GM18873 (cell line): ENCODE data around the gene ORC4.
"Not testable (repeated sequence)": the region's sequence is repeated elsewhere in the genome, so short reads cannot be mapped to it uniquely, and the experiment has no call there.

Experiments
- ATAC-seq: cut with Tn5 transposase; IDR thresholded peaks from one replicate; pipeline ENCODE4 v1.9.1; 2021; ENCODE audit warnings: mild to moderate bottlenecking, moderate library complexity, moderate number of reproducible peaks; ENCODE audit not compliant: unreplicated experiment, low FRiP score

ORC4 gene

DNA sequence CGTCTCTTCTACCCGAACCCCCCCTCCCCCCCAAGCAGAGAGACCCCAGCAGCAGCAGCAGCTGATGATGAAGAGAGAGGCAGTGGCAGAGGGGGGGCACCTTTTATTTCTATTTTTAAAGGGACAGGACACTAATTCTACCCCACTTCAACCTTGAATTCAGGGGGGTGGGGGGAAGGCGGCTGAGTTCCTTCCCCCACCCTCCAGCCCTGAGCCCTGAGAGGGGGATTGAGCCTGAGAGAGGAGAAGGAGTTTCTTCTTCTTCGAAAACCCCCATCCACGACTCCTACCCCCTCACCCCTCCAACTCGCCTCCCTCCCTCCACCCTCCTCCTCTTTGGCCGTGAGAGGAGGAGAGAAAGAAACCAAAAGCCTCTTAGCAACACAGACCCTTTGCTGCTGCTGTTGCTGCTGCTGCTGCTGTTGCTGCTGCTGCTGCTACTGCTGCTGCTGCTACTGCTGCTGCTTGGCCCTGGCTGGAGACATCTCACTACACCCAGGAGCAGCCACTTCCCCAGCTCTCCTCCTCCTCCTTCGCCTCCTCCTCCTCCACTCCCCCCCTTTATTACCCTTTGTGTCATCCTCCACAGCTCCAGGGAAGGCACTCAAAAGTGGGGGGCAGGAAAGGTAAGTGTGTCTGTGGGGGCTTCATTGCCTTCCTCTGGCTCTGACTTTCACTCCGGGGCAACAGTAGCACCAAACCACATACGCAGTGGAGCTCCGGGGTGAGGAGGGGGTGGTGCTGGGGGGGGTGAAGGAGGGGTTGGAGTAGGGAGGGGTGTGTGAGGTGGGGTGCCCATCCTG, 723 bp upstream of the ORC4 start, which contains the start of gene MBD5:
Gene MBD5, plus strand, starts transcription at position 33 of the 803 bp plus-strand sequence.
- ATAC-seq, result peak; percentile 33

GRCh38 chr2:148014616-148015015, 5.9 kb downstream of the ORC4 start:
- ATAC-seq, result no peak

DNA sequence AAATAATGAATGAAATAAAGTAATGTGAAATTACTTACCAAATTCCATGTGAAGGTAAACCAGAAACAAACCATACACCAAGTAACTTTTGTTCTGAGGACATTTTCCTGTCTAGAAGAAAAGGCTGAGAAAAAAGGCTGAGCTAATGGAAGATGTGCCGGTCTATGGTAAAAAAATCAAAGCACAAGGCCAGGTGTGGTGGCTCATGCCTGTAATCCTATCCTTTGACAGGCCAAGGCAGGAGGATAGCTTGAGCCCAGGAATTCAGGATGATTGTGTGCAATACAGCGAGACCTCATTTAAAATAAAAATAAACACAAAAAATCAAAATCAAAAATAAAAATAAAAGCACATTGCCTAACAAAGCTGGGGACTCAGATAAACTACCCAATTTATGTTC, 6.7 kb downstream of the ORC4 start:
- ATAC-seq, result no peak

DNA sequence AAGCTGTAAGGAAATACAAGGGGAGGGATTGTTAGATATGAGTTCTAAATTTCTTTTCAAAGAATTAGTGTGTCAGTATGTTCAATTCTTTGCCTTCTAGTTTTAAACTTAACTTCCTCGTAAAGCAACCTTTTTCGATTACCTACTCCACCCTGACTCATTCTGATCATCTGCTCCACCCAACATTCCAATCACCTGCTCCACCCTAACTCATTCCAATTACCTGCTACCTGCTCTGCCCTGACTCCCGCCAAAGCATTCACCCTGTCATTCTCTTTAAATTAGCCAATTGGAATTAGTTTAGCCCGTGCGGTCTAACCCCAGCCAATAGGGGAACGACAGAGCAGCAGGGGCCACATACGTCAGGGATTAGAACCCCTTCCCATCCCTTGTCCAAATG, 12.1 kb downstream of the ORC4 start:
- ATAC-seq, result not testable (repeated sequence)

- ATAC-seq, result no peak
Measured at GRCh38 chr2:148007219-148007900, 13.2 kb downstream of the ORC4 start.

DNA sequence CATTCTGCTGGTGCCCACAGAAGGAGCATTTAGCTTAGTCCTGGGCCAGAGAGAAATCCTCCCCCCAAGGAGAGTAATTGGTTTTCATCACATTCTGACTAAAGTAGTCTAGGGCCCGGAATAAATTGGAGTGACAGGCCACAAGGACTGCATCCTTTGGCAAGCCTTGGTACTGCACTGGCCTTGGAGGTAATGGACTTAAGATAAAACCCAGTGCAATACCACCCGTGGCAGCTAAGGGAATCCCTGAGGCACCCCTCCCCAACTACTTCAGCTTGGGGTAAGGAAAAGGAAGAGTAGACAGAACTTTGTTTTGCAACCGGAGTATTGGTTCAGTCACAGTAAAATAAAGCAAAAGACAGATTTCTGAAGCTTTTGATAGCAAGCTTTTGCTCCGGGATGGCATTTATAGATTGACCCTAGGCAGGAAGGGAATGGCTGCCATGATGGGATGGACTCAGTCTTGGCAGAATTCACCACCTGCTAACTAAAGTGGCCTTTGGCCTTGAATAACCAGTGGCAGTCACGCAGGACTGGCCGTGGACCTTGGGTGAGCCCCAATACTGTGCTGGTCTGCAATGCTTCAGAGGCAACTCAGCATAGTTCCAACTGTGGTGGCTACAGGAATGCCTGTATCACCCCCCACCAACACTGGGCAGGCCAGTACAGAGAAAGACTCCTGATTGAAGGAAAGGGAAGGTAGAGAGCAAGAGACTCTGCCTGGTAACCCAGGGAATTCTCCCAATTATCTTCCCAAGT, 14.1 kb downstream of the ORC4 start:
- no peak for ATAC-seq

DNA sequence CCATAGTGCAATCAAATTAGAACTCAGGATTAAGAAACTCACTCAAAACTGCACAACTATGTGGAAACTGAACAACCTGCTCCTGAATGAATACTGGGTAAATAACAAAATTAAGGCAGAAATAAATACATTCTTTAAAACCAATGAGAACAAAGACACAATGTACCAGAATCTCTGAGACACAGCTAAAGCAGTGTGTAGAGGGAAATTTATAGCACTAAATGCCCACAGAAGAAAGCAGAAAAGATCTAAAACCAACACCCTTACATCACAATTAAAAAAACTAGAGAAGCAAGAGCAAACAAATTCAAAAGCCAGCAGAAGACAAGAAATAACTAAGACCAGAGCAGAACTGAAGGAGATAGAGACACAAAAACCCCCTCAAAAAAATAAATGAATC, 18.1 kb downstream of the ORC4 start:
- ATAC-seq, result not testable (repeated sequence)

GRCh38 chr2:148000095-148000494, 20.4 kb downstream of the ORC4 start:
- no peak for ATAC-seq

GRCh38 chr2:147999126-147999525, 21.4 kb downstream of the ORC4 start:
- ATAC-seq, result no peak

GRCh38 chr2:147998203-147998602, 22.3 kb downstream of the ORC4 start:
- no peak for ATAC-seq

DNA sequence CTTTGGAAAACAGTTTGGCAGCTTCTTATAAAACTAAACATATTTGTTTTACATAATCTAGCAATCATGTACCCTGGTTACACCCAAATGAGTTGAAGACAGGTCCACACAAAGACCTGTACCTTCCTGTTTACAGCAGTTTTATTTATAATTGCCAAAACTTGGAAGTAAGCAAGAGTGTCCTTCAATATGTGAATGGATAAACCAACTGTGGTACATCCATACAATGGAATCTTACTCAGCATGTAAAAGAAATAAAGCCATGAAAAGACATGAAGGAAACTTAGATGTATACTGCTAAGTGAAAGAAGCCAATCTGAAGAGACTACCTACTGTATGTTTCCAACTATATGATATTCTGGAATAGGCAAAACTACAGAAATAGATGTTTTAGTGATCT, 23.7 kb downstream of the ORC4 start:
- no peak for ATAC-seq

- ATAC-seq, result not testable (repeated sequence)
Measured at GRCh38 chr2:147994965-147995364, 25.6 kb downstream of the ORC4 start.

GRCh38 chr2:147989809-147990403, 30.6 kb downstream of the ORC4 start:
- peak; percentile 81 for ATAC-seq

- ATAC-seq, result no peak
Measured at GRCh38 chr2:147989102-147989501, 31.4 kb downstream of the ORC4 start.

DNA sequence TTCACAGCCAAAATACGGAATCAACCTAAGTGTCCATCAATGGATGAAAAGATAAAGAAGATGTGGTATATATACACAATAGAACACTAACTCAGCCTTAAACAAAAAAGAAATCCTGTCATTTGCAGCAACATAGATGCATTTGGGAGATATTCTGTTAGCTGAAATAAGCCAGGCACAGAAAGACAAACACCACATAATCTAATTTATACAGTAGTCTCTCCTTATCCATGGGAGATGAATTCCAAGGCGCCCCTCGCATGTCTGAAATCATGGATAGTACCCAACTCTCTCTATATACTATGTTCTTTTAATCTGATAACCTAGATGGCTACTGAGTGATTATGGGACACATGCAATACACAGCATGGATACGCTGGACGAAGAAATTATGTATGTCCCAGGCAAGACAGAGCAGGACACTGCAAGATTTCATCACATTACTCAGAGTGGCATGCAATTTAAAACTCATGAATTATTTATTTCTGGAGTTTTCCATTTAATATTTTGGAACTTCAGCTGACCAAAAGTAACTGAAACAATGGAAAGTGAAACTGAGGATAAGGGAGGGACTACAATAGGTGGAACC, 39.5 kb downstream of the ORC4 start:
- no peak for ATAC-seq

DNA sequence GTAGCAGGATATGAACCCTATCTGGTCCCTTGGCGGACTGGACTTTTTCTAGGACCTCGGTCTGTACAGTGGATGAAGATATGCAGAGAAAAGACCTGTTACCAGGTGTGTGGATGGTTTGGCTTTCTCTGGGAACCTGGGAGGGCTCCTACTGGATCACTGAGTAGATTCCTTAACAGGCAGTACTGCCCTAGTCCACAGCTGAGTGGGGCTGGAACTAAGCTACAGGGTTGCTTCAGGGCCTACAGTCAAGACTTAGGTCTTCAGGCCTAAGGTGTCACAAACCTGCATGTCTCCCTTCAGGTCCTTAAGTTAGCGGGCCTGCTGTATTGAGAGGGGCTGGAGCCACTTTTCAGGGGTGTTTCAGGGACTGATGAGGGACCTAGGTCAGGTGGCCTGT, 42.9 kb downstream of the ORC4 start:
- ATAC-seq, result no peak

- no peak for ATAC-seq
Measured at GRCh38 chr2:147976102-147976501, 44.4 kb downstream of the ORC4 start.

DNA sequence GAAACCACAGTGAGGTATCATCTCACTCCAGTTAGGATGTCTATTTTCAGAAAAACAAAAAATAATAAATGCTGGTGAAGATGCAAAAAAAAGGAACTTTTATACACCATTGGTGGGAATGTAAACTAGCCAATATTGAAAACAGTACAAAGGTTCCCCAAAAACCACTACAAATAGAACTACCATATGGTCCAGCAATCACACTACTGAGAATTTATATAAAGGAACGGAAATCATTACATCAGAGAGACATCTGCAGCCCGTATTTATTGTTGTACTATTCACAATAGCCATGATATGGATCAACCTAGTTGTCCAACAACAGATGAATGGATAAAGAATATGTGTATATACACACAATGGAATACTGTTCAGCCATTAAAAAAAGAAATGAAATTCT, 52.0 kb downstream of the ORC4 start:
- no peak for ATAC-seq

DNA sequence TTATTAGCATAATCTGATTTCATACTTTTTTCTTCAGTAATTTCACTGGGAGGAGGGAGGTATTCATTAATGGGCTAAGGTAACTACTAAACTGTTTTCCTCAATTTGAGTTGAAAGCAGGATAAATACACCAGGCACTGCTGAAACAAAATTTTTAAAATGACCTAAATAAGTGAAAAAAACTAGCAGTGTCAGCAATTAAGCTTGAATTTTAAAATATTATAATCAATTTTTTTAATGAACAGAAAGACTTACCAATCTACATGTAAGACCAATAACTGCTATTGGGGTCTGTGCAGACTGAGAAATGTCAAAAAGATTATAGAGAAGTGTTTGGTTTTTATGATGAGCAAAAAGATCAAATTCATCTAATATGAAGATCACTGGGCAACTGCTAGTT, 68.4 kb downstream of the ORC4 start:
- no peak for ATAC-seq

GRCh38 chr2:147945660-147946059, 74.9 kb downstream of the ORC4 start:
- ATAC-seq, result no peak
